RWPE1 (cell line): ENCODE measurements around the gene SAMD4B.

ENCODE experiments used
- CTCF ChIA-PET: fragments of 350-600 bp; sonication (Branson Sonifier 250); formaldehyde crosslinking; extraction: SDS; loops from one replicate; lab custom pipeline; 2021; lab: Yijun Ruan, JAX
- POLR2A ChIA-PET: fragments of 400-600 bp; formaldehyde crosslinking; extraction: SDS; loops from one replicate; lab custom pipeline; 2020; ENCODE audit warnings: antibody characterized with exemption; ENCODE audit not compliant: low non-redundant PET; lab: Yijun Ruan, JAX
- DNase-seq: peaks from one replicate; pipeline ENCODE4 v3.0.0; 2012; ENCODE audit warnings: low spot score
- H3K27ac ChIP-seq: fragments of 450-650 bp; 2 replicates; pipeline ENCODE4 v1.5.1; 2017
- CTCF ChIP-seq: fragments of 450-650 bp; conservative IDR thresholded peaks from 2 replicates; pipeline ENCODE4 v1.5.1; 2017; ENCODE audit warnings: low read depth, mild to moderate bottlenecking

Gene SAMD4B

GRCh38 chr19:39310558-39311311 lies 31.5 kb upstream of the SAMD4B start:
- H3K27ac ChIP-seq, result no peak overlapping the region
- TF ChIP-seq CTCF, result no peak
- POLR2A ChIA-PET, result no interaction called here
- DNase-seq, result no peak
- CTCF ChIA-PET, result no interaction called here

- no peak for TF ChIP-seq CTCF
- POLR2A ChIA-PET, result no interaction called here
- CTCF ChIA-PET, result no interaction called here
- H3K27ac ChIP-seq, result no peak overlapping the region
- no peak for DNase-seq
Observed at GRCh38 chr19:39314016-39314728, 28.0 kb upstream of the SAMD4B start.

DNA sequence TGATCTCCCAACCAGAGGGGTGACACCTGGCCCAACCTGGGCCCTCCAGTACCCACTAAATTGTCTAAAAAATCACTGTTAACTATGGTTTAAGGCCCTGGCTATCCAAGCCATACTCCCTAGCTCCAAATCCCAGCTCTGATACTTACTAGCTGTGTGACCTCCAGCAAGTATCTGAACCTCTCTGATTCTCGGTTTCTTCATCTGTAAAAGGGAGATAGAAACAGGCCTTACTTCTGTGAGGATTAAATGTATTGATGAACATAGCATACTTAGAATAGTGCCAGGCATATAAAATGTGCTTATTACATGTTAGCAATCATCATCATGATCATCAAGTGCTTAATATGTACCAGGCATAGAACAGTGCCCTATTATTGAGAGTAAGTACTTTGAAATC lies 26.3 kb upstream of the SAMD4B start:
- ChIA-PET CTCF (interaction anchor here (0.6 kb wide), 1 partner anchor 68 kb away, joined by 4 read pairs; no protein-coding TSS in a partner anchor), POLR2A (no interaction called here)
- no peak for DNase-seq
- no peak overlapping the region for H3K27ac ChIP-seq
- no peak for TF ChIP-seq CTCF

GRCh38 chr19:39316627-39317321 lies 25.4 kb upstream of the SAMD4B start:
- DNase-seq, result no peak
- no peak for TF ChIP-seq CTCF
- H3K27ac ChIP-seq, result no peak overlapping the region
- ChIA-PET POLR2A (no interaction called here), CTCF (no interaction called here)

DNA sequence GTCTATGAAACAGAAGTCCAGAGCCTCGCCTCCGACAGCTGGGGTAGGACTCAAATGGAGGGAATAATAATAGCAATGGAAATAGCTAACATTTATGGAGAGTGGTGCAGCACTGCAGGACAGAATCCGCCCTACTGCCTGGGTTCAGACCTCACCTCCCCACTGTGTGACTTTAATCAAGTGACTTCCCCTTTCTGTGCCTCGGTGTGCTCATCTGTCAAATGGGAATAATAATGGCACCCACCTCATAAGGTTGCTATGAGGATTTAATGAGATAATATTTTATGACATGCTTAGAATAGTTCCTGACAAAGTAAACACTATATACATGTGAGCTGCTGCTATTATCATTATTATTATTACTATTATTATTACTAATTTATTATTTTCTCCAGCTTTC lies 24.7 kb upstream of the SAMD4B start:
- no peak for TF ChIP-seq CTCF
- DNase-seq, result no peak
- ChIA-PET CTCF (no interaction called here), POLR2A (no interaction called here)
- no peak overlapping the region for H3K27ac ChIP-seq

GRCh38 chr19:39318071-39318470 lies 24.1 kb upstream of the SAMD4B start:
- H3K27ac ChIP-seq, result no peak overlapping the region
- ChIA-PET CTCF (no interaction called here), POLR2A (no interaction called here)
- TF ChIP-seq CTCF, result no peak
- no peak for DNase-seq
